ENCODE measurements around the gene VOPP1. TPM values are rescaled to one million over a fixed set of nuclear protein-coding genes. Genes with fewer than 3 reads are reported as not detected.

Gene VOPP1
- total and polyA plus RNA-seq, 2 of the 13 experiments (the other 11 are each of a cell fraction or from before 2014, with no cell fraction given) = 21.8 to 55.3 TPM

DNA sequence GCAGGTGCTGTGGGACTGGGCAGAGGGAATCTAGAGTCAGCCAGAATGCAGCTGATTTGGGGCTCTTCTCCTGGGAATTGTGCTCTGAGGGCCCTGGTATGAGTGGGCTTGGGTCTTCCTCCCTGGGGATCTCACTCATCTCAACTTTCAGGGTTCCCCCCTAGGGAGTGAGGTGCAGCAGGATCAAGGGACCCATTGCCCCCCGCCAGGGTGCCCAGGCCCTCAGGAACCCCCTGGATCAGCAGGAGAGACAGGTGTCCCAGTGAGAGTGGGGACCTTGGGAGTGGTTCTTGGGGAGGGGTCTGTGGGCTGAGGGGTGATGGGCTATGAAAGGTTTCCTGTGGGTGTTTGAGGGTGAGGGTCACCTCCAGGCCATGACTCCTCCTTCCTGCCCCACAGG is 17.6 kb upstream of the VOPP1 start (continued):
- TF ChIP-seq ZNF607 (CRISPR knock-in tag; IDR thresholded peaks at IDR 0.05; ENCODE audit: borderline replicate concordance) = no peak

DNA sequence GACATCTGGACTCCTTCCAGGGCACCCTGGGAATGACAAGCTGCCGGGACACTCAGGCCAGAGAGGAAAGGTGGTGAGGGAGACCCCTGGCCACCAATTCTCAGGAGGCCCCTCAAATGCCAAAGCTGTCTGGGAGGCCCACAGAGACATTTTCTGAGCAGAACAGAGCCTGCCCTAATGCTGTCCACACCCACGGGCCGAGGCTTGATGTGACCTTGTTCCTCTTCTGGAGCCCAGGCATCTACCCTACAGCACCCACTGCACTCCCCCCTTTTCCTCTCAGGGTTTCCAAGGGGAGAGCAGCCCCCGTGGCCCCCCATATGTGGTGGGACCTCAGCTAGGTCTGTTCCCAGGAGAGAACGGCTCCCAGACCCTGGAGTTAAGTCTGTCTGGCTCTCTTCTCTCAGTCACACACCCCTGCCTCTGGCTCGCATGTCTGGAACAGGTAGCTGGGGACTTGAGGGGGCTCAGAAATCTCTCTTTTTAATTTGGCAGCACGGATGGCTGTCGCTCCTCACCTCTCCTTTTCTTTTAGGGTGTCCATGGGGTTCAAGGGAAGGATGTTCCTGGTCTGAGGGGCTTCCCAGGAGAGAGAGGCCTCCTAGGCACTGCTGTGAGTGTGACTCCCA is 16.8 kb upstream of the VOPP1 start:
- intact Hi-C loops (cut with micrococcal nuclease; ENCODE audit: unreplicated experiment) (no loop called here), in situ Hi-C loops (cut with HindIII; ENCODE audit: extremely low pct_ligation_motif_present, low pct_unique_long_range_greater_than_20kb) (no loop called here)
- H4K20me1 ChIP-seq (ENCODE audit: insufficient read depth, low read length) = no peaks in the 10 kb centered on the region
- no peak overlapping the region for H3K9ac ChIP-seq (ENCODE audit: insufficient read depth, low read depth, low read length)
- no peaks in the 10 kb centered on the region for H3K36me3 ChIP-seq (replicated peaks in 1 of 2; ENCODE audit: control insufficient read depth in 1 of 2, insufficient read depth in 2 of 2, low read length in 2 of 2)
- no peak overlapping the region for H3K27ac ChIP-seq (ENCODE audit: extremely low read length, insufficient read depth, low read length)
- H3K4me2 ChIP-seq (ENCODE audit: low read depth, low read length) = no peak overlapping the region
- no peaks in the 10 kb centered on the region for H3K79me2 ChIP-seq (ENCODE audit: insufficient read depth, low read length)
- POLR2A ChIA-PET = no interaction called here
- no TSS peak for BruUV-seq (replicated peaks)
- H3K4me3 ChIP-seq (replicated peaks in 1 of 3; ENCODE audit: insufficient read depth in 1 of 3, low read depth in 2 of 3, low read length in 3 of 3) = no peak overlapping the region
- no peak overlapping the region for H2AFZ ChIP-seq (ENCODE audit: low read length)
- peaks cover 0 to 15% of the 10 kb centered on the region in 2 experiments; a peak in 2 of 5 replicates for H3K27me3 ChIP-seq (ENCODE audit: control insufficient read depth in 1 of 2, insufficient read depth in 2 of 2, low read length in 2 of 2)
- CTCF ChIA-PET (ENCODE audit: low intra/inter-chr PET ratio, low total read pairs) = no interaction called here
- DNase-seq (ENCODE audit: low spot score) = no peak
- FAIRE-seq = no peak
- H3K4me1 ChIP-seq (ENCODE audit: insufficient read depth, low read length) = peaks cover 6% of the 10 kb centered on the region; the same call in 1 of the 2 replicates
- TF ChIP-seq, protein P1, sequence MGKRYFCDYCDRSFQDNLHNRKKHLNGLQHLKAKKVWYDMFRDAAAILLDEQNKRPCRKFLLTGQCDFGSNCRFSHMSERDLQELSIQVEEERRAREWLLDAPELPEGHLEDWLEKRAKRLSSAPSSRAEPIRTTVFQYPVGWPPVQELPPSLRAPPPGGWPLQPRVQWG (CRISPR knock-in tag; IDR thresholded peaks at IDR 0.05; ENCODE audit: borderline replicate concordance, low read depth) = no peak
- no peak for TF ChIP-seq HNF4A (CRISPR knock-in tag; IDR thresholded peaks at IDR 0.05)
- no peak for TF ChIP-seq SALL1 (CRISPR knock-in tag; IDR thresholded peaks at IDR 0.05)
- TF ChIP-seq ZNF552 (CRISPR knock-in tag; IDR thresholded peaks at IDR 0.05; ENCODE audit: borderline replicate concordance) = no peak
- TF ChIP-seq, protein P2, sequence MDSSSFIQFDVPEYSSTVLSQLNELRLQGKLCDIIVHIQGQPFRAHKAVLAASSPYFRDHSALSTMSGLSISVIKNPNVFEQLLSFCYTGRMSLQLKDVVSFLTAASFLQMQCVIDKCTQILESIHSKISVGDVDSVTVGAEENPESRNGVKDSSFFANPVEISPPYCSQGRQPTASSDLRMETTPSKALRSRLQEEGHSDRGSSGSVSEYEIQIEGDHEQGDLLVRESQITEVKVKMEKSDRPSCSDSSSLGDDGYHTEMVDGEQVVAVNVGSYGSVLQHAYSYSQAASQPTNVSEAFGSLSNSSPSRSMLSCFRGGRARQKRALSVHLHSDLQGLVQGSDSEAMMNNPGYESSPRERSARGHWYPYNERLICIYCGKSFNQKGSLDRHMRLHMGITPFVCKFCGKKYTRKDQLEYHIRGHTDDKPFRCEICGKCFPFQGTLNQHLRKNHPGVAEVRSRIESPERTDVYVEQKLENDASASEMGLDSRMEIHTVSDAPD (CRISPR knock-in tag; IDR thresholded peaks at IDR 0.05) = no peak
- no peak for TF ChIP-seq TBL1XR1 (IDR thresholded peaks at IDR 0.05; ENCODE audit: borderline replicate concordance, low read length, partially characterized antibody)
- TF ChIP-seq ZSCAN22 (CRISPR knock-in tag; IDR thresholded peaks at IDR 0.05) = no peak
- TF ChIP-seq TCF7L2 (IDR thresholded peaks at IDR 0.05; ENCODE audit: low read depth, low read length) = no peak
- no peak for TF ChIP-seq ZFP1 (CRISPR knock-in tag; IDR thresholded peaks at IDR 0.05)
- TF ChIP-seq ZNF674 (CRISPR knock-in tag; IDR thresholded peaks at IDR 0.05; ENCODE audit: low read depth) = no peak
- no peak for TF ChIP-seq MEIS1 (CRISPR knock-in tag; IDR thresholded peaks at IDR 0.05; ENCODE audit: borderline replicate concordance)
- no peak for TF ChIP-seq PHF20 (CRISPR knock-in tag; IDR thresholded peaks at IDR 0.05)
- no peaks in the 10 kb centered on the region for H3K9me3 ChIP-seq (ENCODE audit: low read length)
- peak; percentile 11; the same call in 1 of the 3 replicates for ATAC-seq
- WGBS (ENCODE audit: low lambda C conversion rate) = 12% methylated on average over 8 of the region's 8 CpGs

Measured in HepG2 (cell line).